ENCODE measurements around the gene LRP1B.
A peak's percentile ranks its signal among the peaks of the same experiment; 100 is the strongest.

Gene LRP1B

DNA sequence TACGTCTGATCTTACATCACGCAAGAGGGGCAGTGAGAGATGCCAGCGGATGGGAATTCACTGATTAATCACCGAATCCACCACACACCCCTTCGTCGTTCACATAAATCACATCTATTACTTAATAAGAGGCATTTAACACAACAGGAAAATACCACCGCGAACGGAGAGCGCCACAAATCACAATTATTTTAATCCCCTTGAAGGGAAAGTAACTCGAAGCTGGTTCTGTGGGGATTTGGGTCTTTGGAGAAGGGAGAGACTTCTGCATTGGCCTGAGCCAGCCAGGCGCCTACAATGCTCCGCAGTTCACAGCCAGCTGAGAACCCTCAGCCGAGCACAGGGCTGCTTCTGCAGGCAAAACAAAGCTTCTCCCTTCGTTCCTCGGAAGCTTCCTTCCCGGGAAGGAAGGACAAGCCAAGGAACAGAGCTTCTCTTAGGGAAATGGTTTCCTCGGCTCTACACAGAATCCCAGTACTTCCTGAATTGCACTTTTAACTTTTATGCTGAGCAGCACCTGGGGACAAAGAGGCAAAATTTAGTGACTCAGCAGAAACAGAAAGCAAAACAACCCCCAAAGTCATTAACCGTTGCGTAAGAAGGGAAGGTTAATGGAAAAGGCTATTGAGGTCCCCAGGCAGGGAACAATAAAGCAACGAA is at the start of gene LRP1B:
Gene LRP1B (minus strand): TSS at position 7 of the 660 bp plus-strand sequence. CDS start 287 bp downstream, outside the sequence.
- DNase-seq (ENCODE audit: low spot score) = peak; percentile 43

DNA sequence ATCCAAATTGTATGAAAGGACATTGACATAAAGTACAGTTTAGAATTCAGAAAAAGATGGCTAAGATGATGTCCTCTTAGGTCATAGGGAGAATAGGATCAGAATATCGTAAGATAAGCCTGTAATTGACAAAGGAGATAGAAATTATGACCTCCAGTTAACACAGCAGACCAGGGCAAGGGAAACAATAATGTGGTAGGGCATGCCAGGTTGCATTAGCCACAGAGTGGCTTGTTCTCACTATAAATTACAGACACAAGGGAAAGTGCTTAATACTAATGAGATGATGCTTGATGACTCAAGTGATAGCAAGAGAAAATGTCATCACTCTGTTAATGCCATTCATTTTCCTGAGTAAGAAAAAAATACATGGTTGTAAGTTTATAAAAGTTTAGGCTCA is 48.9 kb upstream of the LRP1B start:
- no peak for DNase-seq (ENCODE audit: low spot score)

- DNase-seq (ENCODE audit: low spot score) = no peak
Observed at GRCh38 chr2:142178604-142179003, 47.8 kb upstream of the LRP1B start.

DNA sequence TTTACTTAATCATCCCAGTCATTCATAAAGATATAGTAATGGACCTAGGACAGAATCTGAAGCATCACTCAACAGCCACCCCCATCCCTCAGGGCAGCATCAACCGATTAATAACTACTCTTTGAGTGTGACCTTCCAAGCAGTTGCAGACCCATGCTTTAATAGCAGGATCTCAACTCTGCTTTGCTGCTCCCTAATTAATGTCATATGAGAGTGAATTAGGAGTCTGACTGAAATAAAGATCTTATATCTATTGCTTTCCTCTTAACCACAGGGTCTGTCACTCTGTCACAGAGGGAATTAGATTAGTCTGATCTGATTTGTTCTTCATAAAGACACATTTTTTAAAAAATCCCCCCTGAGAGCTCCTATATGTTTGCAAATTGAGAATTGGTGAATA is 46.1 kb upstream of the LRP1B start:
- DNase-seq (ENCODE audit: low spot score) = no peak

- peak; percentile 6 for DNase-seq (ENCODE audit: low spot score)
Observed at GRCh38 chr2:142175813-142176338, 45.1 kb upstream of the LRP1B start.

GRCh38 chr2:142174176-142174575 is 43.4 kb upstream of the LRP1B start:
- DNase-seq (ENCODE audit: low spot score) = no peak

DNA sequence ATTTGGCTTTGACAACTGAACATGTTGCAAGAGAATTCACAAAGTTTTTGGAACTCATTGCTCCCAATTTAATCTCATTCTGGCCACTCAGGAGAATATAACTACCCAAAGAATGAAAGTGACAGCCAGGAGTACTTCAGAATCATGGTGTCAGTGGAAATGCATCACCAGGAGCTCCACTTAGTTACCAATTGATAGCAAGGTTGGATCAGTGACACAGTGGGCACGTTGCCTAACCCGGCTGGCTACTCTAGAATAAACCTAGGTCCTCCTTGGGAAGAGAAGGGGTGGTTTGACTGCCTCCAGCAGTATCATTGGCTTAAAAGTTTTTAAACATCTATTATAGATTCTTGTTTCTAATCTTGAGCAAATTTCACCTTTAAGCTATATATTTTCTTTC is 40.0 kb upstream of the LRP1B start:
- peak; percentile 13 for DNase-seq (ENCODE audit: low spot score)

DNA sequence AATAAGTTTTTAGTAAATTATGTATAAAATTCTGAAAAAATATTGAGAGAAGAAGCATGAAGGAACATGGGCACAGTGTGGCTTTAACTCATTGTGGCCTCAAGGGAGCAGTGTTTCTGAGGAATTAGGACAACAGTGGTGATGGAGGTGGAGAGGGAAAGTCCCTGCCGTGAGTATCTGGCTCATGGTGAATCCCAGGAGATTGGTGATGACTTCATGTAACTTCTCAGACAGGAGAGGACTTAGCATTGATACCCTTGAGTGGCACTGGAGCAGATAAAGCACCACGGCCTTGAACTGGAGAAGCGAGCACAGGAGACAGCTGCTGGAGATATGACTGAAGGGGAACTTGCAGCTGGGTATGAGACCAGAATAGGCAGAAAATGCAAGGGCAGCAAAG is 35.0 kb upstream of the LRP1B start:
- DNase-seq (ENCODE audit: low spot score) = peak; percentile 87

- DNase-seq (ENCODE audit: low spot score) = no peak
Observed at GRCh38 chr2:142153601-142154000, 22.8 kb upstream of the LRP1B start.

GRCh38 chr2:142150453-142150852 is 19.6 kb upstream of the LRP1B start:
- DNase-seq (ENCODE audit: low spot score) = no peak

GRCh38 chr2:142144547-142144946 is 13.7 kb upstream of the LRP1B start:
- DNase-seq (ENCODE audit: low spot score) = no peak

GRCh38 chr2:142142595-142142994 is 11.8 kb upstream of the LRP1B start:
- peak; percentile 74 for DNase-seq (ENCODE audit: low spot score)

GRCh38 chr2:142140434-142140845 is 9.6 kb upstream of the LRP1B start:
- peak; percentile 46 for DNase-seq (ENCODE audit: low spot score)

DNA sequence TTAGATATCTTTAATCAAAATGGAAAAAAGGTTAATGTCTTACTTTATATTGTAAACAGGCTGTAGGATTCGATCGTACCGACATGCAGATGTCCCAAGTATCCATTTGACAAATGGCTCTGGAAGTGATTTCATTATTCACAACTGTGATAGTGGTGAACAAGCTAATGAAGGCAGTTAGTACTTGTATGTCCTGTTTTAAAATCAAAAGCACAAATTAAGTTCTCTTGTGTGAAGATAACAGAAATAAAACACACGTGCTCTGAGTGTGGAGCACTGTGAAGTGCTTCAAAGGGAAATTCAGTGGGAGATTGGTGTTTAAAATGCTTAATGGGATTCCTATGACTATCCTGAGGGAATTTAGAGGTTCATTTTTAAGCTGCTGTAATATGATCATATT is 8.6 kb upstream of the LRP1B start:
- no peak for DNase-seq (ENCODE audit: low spot score)

GRCh38 chr2:142136571-142136970 is 5.8 kb upstream of the LRP1B start:
- DNase-seq (ENCODE audit: low spot score) = no peak

DNA sequence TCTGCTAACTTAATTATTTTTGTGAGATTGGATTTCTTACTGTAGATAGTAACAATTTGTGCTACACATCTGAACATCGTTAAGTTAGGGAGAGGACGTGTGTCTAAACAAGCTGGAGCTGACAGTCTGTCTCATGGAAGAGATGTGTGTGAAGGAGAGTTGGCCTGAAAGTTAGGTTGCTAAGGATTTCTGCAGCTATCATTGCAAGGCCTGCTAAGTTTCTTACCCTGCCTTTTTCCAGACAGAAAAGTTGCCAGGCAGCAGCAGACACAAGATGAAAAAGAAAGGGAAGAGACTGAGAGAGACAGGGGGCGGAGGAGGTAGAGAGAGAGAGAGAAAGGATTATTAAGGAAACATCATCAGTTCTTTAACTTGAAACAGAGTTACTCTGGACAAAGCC is 4.1 kb upstream of the LRP1B start:
- DNase-seq (ENCODE audit: low spot score) = no peak

- DNase-seq (ENCODE audit: low spot score) = peak; percentile 74
Observed at GRCh38 chr2:142130111-142131009, 456 bp downstream of the LRP1B start.

GRCh38 chr2:142128105-142128504 is 2.7 kb downstream of the LRP1B start:
- DNase-seq (ENCODE audit: low spot score) = no peak

- no peak for DNase-seq (ENCODE audit: low spot score)
Observed at GRCh38 chr2:142127248-142127647, 3.6 kb downstream of the LRP1B start.

DNA sequence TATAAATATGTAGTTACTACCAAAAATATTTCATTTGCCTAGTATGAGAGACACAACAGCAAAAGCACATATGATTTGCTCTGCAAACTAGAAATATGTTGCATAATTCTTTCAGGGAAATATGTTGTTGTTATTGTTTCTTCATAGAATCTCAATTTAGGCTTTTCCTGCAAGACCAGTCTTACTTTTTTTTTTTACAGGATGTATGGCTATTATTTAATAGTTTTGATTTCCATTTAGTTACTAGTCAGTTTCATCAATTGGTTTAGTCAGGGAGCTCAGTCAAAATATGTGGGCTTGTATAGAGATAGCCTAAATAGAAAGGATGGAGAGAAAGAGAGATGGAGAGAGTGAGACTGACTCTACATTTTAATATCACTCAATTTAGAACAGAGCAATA is 6.1 kb downstream of the LRP1B start:
- DNase-seq (ENCODE audit: low spot score) = no peak

DNA sequence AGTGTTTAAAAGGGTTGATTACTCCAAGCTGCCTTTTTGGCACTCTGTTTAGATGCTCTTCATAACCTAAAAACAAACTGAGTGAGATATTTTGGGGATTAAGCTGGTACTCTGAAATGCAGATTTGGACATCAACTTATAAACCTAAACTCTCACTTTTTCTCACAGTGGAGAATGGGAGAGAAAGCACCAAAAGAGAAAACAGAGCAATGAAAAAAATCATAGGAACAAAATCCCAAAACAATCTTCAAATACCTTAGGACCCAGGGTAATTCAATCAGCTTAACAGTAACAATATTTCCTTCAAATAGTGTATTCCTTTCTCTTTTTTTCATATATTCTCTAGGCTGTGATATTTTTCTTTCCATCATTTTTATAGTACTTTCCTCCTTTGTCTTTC is 11.5 kb downstream of the LRP1B start:
- DNase-seq (ENCODE audit: low spot score) = no peak

- DNase-seq (ENCODE audit: low spot score) = peak; percentile 73
Observed at GRCh38 chr2:142112757-142113221, 18.0 kb downstream of the LRP1B start.

DNA sequence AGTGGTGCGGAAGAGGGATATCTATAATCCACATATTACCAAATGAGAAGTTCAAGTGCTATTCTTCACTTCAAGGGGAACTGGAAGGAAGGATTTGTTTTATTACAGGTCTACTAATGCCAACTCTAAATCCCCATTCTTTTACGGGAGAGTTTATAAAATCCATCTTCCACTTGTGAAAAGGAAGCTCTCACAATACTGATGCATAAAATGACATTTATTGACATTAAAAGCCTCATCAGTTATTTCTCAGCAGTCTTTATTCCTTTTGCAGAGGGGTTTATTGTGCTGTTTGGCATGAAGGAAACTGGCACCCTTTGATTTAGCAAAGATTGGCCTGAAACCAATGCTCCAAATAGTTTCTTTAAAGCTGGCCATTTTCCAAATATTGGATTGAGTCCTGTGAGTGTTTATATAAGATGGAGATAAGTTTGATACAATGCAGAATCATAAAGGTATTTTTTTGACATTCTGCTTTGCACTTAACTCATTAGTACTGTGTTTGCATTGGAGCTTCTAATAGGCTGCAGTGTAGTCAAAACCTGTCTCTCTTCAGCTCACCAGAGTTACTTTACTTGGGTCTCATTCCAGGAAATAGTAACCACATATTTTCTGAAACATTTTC is 26.6 kb downstream of the LRP1B start:
- no peak for DNase-seq (ENCODE audit: low spot score)
